NCI-H2196 treated with DMSO at 0.1 percent for 48 hours (cell line): ENCODE data around the gene C5AR2.
"Not testable (repeated sequence)": the region's sequence is repeated elsewhere in the genome, so short reads cannot be mapped to it uniquely, and the experiment has no call there.

Experiments
- DNase-seq: peaks from one replicate; lab custom pipeline; 2025; ENCODE audit not compliant: unreplicated experiment; lab: John Stamatoyannopoulos, UW

C5AR2 gene

DNA sequence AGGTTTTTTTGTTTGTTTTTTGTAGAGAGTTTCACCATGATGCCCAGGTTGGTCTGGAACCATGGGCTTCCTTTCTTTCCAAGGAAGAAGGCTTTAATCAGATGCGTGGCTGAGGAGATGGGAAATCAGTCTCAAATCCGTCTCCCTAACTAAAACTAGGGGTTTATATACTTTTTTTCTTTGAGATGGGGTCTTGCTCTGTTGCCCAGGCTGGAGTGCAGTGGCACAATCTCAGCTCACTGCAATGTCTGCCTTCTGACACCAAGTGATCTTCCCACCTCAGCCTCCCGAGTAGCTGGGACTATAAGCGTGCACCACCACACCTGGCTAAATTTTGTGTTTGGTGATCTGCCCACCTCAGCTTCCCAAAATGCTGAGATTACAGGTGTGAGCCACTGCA lies 52.6 kb downstream of the C5AR2 start:
- DNase-seq, result not testable (repeated sequence)

DNA sequence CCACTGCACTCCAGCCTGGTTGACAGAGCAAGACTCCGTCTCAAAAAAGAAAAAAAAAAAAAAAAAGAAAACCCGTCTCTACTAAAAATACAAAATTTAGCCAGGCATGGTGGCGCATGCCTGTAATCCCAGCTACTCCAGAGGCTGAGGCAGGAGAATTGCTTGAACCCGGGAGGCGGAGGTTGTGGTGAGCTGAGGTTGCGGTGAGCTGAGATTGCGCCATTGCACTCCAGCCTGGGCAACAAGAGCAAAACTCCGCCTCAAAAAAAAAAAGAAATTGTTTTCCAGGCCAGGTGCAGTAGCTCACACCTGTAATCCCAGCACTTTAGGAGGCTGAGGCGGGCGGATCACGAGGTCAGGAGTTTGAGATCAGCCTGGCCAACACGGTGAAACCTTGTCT lies 54.6 kb downstream of the C5AR2 start:
- not testable (repeated sequence) for DNase-seq

DNA sequence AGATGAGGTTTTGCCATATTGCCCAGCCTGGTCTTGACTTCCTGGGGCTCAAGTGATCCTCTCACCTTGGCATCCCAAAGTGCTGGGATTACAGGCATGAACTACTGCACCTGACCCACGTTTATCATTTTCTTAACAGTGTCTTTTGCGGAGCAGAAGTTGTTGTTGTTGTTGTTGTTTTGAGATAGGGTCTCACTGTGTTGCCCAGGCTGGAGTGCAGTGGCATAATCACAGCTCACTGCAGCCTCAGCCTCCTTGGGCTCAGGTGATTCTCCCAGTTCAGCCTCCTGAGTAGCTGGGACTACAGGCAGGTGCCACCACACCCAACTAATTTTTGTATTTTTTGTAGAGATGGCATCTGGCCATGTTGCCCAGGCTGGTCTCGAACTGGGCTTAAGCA lies 55.6 kb downstream of the C5AR2 start:
- DNase-seq, result not testable (repeated sequence)

- DNase-seq, result not testable (repeated sequence)
Measured at GRCh38 chr19:47388721-47389120, 56.7 kb downstream of the C5AR2 start.

DNA sequence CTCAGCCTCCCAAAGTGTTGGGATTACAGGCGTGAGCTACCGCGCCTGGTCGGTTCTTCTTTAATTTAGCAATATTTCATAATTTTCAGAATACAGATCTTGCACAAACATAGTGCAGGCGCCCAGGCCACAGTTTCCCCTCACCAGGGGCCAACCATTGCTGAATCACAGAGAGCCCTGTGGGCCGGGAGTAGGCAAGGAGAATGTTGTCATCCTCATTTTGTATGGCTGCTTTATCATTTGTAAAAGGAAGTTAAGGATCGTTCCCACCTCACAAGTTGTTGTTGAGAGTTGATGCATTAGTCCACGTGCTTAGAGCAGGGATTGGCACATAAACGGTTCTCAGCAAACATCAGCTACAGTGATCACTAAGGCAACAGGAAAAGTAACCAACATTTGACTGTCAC lies 57.2 kb downstream of the C5AR2 start:
- no peak for DNase-seq

- no peak for DNase-seq
Measured at GRCh38 chr19:47390533-47391488, 58.8 kb downstream of the C5AR2 start.

DNA sequence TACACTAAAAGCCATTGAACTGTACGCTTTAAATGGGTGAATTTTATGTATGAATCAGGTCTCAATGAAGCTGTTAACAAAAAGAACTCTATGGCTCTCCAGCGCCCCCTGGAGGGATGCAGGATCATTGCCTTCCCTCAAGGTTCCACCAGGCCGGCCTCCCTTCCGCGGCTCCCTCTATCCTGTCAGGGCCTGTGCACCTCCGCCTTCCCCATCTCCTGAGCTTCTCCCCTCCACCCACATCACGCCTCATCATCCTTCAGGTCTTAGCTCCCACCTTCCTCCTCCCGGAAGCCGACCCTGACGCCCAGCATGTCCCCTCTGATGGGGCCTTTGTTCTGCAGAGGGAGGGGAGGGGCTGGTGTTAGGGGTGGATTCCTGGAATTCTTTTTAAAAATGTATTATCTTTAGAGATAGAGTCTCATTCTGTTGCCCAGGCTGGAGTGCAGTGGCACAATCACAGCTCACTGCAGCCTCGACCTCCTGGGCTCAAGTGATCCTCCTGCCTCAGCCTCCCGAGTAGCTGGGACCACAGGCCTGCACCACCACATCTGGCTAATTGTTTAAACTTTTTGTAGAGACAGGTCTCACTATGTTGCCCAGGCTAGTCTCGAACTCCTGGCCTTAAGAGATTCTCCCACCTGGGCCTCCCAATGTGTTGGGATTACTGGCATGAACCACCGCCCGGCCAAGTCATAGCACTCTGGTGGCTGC lies 59.7 kb downstream of the C5AR2 start:
- peak; percentile 68 for DNase-seq
